22Rv1 (cell line): ENCODE data around the gene ACER3.

Experiments used
- H3K27ac ChIP-seq: fragments of 450-650 bp; 2 replicates; pipeline ENCODE4 v1.5.1; 2017
- CTCF ChIP-seq: fragments of 450-650 bp; IDR thresholded peaks from 2 replicates; pipeline ENCODE4 v1.5.1; 2017; ENCODE audit warnings: mild to moderate bottlenecking
- ZFX ChIP-seq: fragments of 450-650 bp; IDR thresholded peaks from 2 replicates; pipeline ENCODE4 v1.6.1; 2017; ENCODE audit warnings: antibody characterized with exemption, borderline replicate concordance

ACER3 gene

DNA sequence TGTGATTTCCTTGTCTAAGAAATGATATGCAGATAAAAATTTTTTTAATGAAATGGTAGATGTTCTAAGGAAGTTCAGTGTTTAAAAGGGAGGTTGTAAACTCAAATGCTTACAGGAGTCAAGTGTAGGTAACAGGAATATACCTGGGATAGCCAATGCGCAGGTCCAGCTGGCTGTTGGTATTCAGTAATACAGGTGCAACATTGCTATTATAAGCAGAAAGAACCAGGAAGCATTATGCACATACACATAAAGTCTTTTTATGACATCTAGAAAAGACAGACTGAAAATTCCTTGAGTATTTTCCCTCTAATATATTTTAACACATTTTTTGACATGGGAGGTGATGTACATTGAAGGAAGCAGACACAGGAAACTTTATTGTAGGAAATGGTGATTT lies 129.9 kb downstream of the ACER3 start:
- H3K27ac ChIP-seq = no peak overlapping the region
- TF ChIP-seq ZFX (no peak), CTCF (no peak)

GRCh38 chr11:76995081-76995576 lies 134.4 kb downstream of the ACER3 start:
- TF ChIP-seq ZFX (no peak), CTCF (no peak)
- no peak overlapping the region; the same call in 1 of the 2 replicates for H3K27ac ChIP-seq

DNA sequence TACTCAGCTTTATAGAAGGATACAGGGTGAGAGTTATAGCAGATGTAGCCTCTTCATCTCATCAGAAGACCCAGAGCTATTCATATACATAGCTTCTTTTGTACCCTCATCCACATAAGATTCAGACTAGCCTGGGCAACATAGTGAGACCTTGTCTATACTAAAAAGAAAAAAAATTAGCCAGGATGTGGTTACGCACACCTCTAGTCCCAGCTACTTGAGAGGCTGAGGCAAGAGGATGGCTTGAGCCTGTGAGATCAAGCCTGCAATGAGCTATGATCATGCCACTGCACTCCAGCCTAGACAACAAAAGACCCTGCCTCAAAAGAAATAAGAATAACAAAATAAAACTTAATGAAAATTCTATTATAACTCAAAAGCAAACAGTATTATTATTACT lies 136.8 kb downstream of the ACER3 start:
- TF ChIP-seq CTCF (no peak), ZFX (no peak)
- no peak overlapping the region for H3K27ac ChIP-seq

GRCh38 chr11:76999597-76999996 lies 138.9 kb downstream of the ACER3 start:
- no peak overlapping the region for H3K27ac ChIP-seq
- TF ChIP-seq ZFX (no peak), CTCF (no peak)

DNA sequence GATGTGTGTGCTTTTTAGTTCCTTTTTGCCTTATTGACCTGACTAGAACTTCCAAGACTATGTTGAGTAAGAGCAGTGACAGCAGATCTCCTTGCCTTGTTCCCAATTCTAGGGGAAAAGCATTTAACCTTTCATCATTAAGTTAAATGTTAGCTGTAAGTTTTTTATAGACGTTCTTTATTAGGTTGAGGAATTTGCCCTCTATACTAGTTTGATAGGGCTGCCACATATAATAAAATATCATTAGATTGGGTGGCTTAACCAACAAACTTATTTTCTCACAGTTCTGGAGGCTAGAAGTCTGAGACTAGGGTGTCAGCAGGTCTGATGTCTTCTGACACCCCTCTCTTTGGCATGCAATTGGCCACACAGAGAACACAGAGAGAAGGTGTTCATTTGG lies 140.9 kb downstream of the ACER3 start:
- TF ChIP-seq ZFX = no peak
- no peak for TF ChIP-seq CTCF
- H3K27ac ChIP-seq = no peak overlapping the region

DNA sequence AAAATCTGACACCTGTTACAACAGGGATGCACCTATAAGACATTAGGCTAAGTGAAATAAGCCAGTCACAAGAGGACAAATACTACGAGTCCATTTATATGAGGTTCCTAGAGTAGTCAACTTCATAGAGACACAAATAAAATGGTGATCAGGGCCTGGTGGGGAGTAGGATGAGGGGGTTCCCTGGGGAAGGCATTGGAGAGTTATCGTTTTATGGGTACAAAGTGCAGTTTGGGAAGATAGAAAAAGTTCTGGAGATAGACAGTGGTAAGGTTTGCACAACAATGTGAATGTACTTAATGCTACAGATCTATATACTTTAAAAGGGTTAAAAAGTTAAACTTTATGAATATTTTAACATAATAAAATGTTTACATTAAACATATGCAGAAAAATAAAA lies 142.1 kb downstream of the ACER3 start:
- TF ChIP-seq ZFX (no peak), CTCF (no peak)
- no peak overlapping the region for H3K27ac ChIP-seq

- TF ChIP-seq CTCF (no peak), ZFX (no peak)
- H3K27ac ChIP-seq = no peak overlapping the region
Observed at GRCh38 chr11:77003963-77004362, 143.2 kb downstream of the ACER3 start.
